ENCODE measurements around the gene LCE3A.

Gene LCE3A

GRCh38 chr1:152658649-152659048, 35.7 kb upstream of the LCE3A start:
- Histone ChIP-seq H3K27me3 (ENCODE audit: low read length) (no peaks in the 10 kb centered on the region), H3K36me3 (ENCODE audit: low read length) (no peaks in the 10 kb centered on the region), H3K79me2 (ENCODE audit: insufficient read depth, low read length) (no peaks in the 10 kb centered on the region), H2AFZ (ENCODE audit: low read depth, low read length, severe bottlenecking) (no peak overlapping the region), H3K9me3 (ENCODE audit: insufficient read depth, low read length) (no peaks in the 10 kb centered on the region), H4K20me1 (ENCODE audit: low read depth, low read length) (no peaks in the 10 kb centered on the region), H3K27ac (ENCODE audit: low read depth, low read length) (no peak overlapping the region), H3K4me2 (ENCODE audit: low read depth, low read length, poor library complexity, severe bottlenecking) (no peak overlapping the region), H3K4me3 (ENCODE audit: insufficient read depth, low read length, poor library complexity, severe bottlenecking) (no peak overlapping the region), H3F3A (ENCODE audit: insufficient read depth) (no peaks in the 10 kb centered on the region), H3K9me2 (replicated peaks; ENCODE audit: insufficient read depth, low read length) (no peaks in the 10 kb centered on the region), H3K9ac (ENCODE audit: low read length) (no peak overlapping the region)
- TF ChIP-seq EZH2phosphoT487 (conservative IDR thresholded peaks at IDR 0.05; ENCODE audit: low read length) = no peak
- no peak for TF ChIP-seq CTCF (IDR thresholded peaks at IDR 0.05; ENCODE audit: insufficient read depth, low read length, poor library complexity, severe bottlenecking)

- no peaks in the 10 kb centered on the region for H3K9me2 ChIP-seq (replicated peaks; ENCODE audit: insufficient read depth, low read length)
- H3K9ac ChIP-seq (ENCODE audit: low read length) = no peak overlapping the region
- no peaks in the 10 kb centered on the region for H3K79me2 ChIP-seq (ENCODE audit: insufficient read depth, low read length)
- H3K27ac ChIP-seq (ENCODE audit: low read depth, low read length) = no peak overlapping the region
- no peaks in the 10 kb centered on the region for H3F3A ChIP-seq (ENCODE audit: insufficient read depth)
- H3K4me3 ChIP-seq (ENCODE audit: insufficient read depth, low read length, poor library complexity, severe bottlenecking) = no peak overlapping the region
- no peaks in the 10 kb centered on the region for H3K9me3 ChIP-seq (ENCODE audit: insufficient read depth, low read length)
- no peak overlapping the region for H3K4me2 ChIP-seq (ENCODE audit: low read depth, low read length, poor library complexity, severe bottlenecking)
- no peak overlapping the region for H2AFZ ChIP-seq (ENCODE audit: low read depth, low read length, severe bottlenecking)
- no peaks in the 10 kb centered on the region for H3K27me3 ChIP-seq (ENCODE audit: low read length)
- no peaks in the 10 kb centered on the region for H3K36me3 ChIP-seq (ENCODE audit: low read length)
- TF ChIP-seq EZH2phosphoT487 (conservative IDR thresholded peaks at IDR 0.05; ENCODE audit: low read length) = no peak
- no peak for TF ChIP-seq CTCF (IDR thresholded peaks at IDR 0.05; ENCODE audit: insufficient read depth, low read length, poor library complexity, severe bottlenecking)
- no peaks in the 10 kb centered on the region for H4K20me1 ChIP-seq (ENCODE audit: low read depth, low read length)
Measured at GRCh38 chr1:152657677-152658076, 34.8 kb upstream of the LCE3A start.

- no peaks in the 10 kb centered on the region for H3K36me3 ChIP-seq (ENCODE audit: low read length)
- no peak overlapping the region for H3K4me3 ChIP-seq (ENCODE audit: insufficient read depth, low read length, poor library complexity, severe bottlenecking)
- no peaks in the 10 kb centered on the region for H3K79me2 ChIP-seq (ENCODE audit: insufficient read depth, low read length)
- H3K9me3 ChIP-seq (ENCODE audit: insufficient read depth, low read length) = no peaks in the 10 kb centered on the region
- H3F3A ChIP-seq (ENCODE audit: insufficient read depth) = no peaks in the 10 kb centered on the region
- H3K4me2 ChIP-seq (ENCODE audit: low read depth, low read length, poor library complexity, severe bottlenecking) = no peak overlapping the region
- H3K9me2 ChIP-seq (replicated peaks; ENCODE audit: insufficient read depth, low read length) = no peaks in the 10 kb centered on the region
- H4K20me1 ChIP-seq (ENCODE audit: low read depth, low read length) = no peaks in the 10 kb centered on the region
- no peak overlapping the region for H2AFZ ChIP-seq (ENCODE audit: low read depth, low read length, severe bottlenecking)
- no peaks in the 10 kb centered on the region for H3K27me3 ChIP-seq (ENCODE audit: low read length)
- no peak overlapping the region for H3K27ac ChIP-seq (ENCODE audit: low read depth, low read length)
- no peak for TF ChIP-seq CTCF (IDR thresholded peaks at IDR 0.05; ENCODE audit: insufficient read depth, low read length, poor library complexity, severe bottlenecking)
- no peak for TF ChIP-seq EZH2phosphoT487 (conservative IDR thresholded peaks at IDR 0.05; ENCODE audit: low read length)
- H3K9ac ChIP-seq (ENCODE audit: low read length) = no peak overlapping the region
Measured at GRCh38 chr1:152656459-152656858, 33.6 kb upstream of the LCE3A start.

All from SU-DHL-6 (cell line).